Right atrium auricular region (tissue), 2 donors: ENCODE data around the gene FOXA1. TPM values are rescaled to one million over a fixed set of nuclear protein-coding genes. Genes with fewer than 3 reads are reported as not detected.
A peak's percentile ranks its signal among the peaks of the same experiment; 100 is the strongest.

Experiments
- DNase-seq: peaks from one replicate; pipeline ENCODE4 v3.0.0-alpha.2; 2019; ENCODE audit warnings: low spot score
- H3K27ac ChIP-seq, 2 donors: fragments of 200-600 bp; sonication (generic); 1 replicate in 1 of 2; 2 replicates in 1 of 2; pipeline ENCODE4 v1.5.1; 2016 to 2019
- H3K27me3 ChIP-seq, 2 donors: fragments of 200-600 bp; sonication (generic); one replicate each; pipeline versions ENCODE4 v1.5.1 to v1.6.0; 2017 to 2019
- H3K36me3 ChIP-seq: fragments of 200-600 bp; sonication (generic); one replicate; pipeline ENCODE4 v1.5.1; 2016
- H3K4me1 ChIP-seq, 2 donors: fragments of 200-600 bp; sonication (generic); one replicate each; pipeline versions ENCODE4 v1.5.1 to v1.6.0; 2017 to 2019
- H3K4me3 ChIP-seq, 2 donors: fragments of 200-600 bp; sonication (generic); 1 replicate in 1 of 2; 2 replicates in 1 of 2; pipeline ENCODE4 v1.5.1; 2017 to 2019; ENCODE audit warnings: mild to moderate bottlenecking in 1 of 2, moderate library complexity in 1 of 2
- H3K9me3 ChIP-seq, 2 donors: fragments of 200-600 bp; sonication (generic); one replicate each; pipeline ENCODE4 v1.5.1; 2019
- CTCF ChIP-seq, 2 donors: fragments of 200-600 bp; sonication (generic); IDR thresholded peaks; one replicate each; pipeline ENCODE4 v1.5.1; 2019; ENCODE audit warnings: antibody characterized with exemption in 2 of 2
- total RNA-seq, 2 donors: library from RNA; depleted of rRNA; stranded (reverse); fragments of >200 nt; gene quantifications; one replicate each; pipeline ENCODE4 v1.1.0, GENCODE V29; 2016

The FOXA1 gene
- total RNA-seq, 2 donors from 2014 or later: not detected

GRCh38 chr14:37637341-37637740 is 42.3 kb upstream of the FOXA1 start:
- Histone ChIP-seq H3K36me3 (no peaks in the 10 kb centered on the region), H3K4me3 (no peak overlapping the region), H3K27me3 (no peaks in the 10 kb centered on the region), H3K4me1 (no peaks in the 10 kb centered on the region), H3K9me3 (no peaks in the 10 kb centered on the region), H3K27ac (no peak overlapping the region)
- TF ChIP-seq CTCF (IDR thresholded peaks at IDR 0.05): no peak
- no peak for DNase-seq

GRCh38 chr14:37625597-37626595 is 30.8 kb upstream of the FOXA1 start:
- Histone ChIP-seq H3K9me3 (peaks cover 0 to 9% of the 10 kb centered on the region in 2 donors), H3K27ac (no peak overlapping the region), H3K4me3 (no peak overlapping the region), H3K4me1 (peaks cover 0 to 8% of the 10 kb centered on the region in 2 donors), H3K27me3 (peaks cover 0 to 8% of the 10 kb centered on the region in 2 donors), H3K36me3 (no peaks in the 10 kb centered on the region)
- no peak for TF ChIP-seq CTCF (IDR thresholded peaks at IDR 0.05)
- DNase-seq: no peak

GRCh38 chr14:37623971-37624370 is 28.9 kb upstream of the FOXA1 start:
- no peak for DNase-seq
- no peak for TF ChIP-seq CTCF (IDR thresholded peaks at IDR 0.05)
- Histone ChIP-seq H3K9me3 (no peaks in the 10 kb centered on the region), H3K4me1 (peaks cover 0 to 8% of the 10 kb centered on the region in 2 donors), H3K36me3 (no peaks in the 10 kb centered on the region), H3K27ac (no peak overlapping the region), H3K27me3 (peaks cover 0 to 8% of the 10 kb centered on the region in 2 donors), H3K4me3 (no peak overlapping the region)

GRCh38 chr14:37623426-37623951 is 28.4 kb upstream of the FOXA1 start:
- Histone ChIP-seq H3K36me3 (no peaks in the 10 kb centered on the region), H3K27ac (no peak overlapping the region), H3K27me3 (peaks cover 0 to 8% of the 10 kb centered on the region in 2 donors), H3K4me3 (no peak overlapping the region), H3K4me1 (peaks cover 0 to 8% of the 10 kb centered on the region in 2 donors), H3K9me3 (no peaks in the 10 kb centered on the region)
- no peak for TF ChIP-seq CTCF (IDR thresholded peaks at IDR 0.05)
- DNase-seq: no peak

- no peak for TF ChIP-seq CTCF (IDR thresholded peaks at IDR 0.05)
- DNase-seq: no peak
- Histone ChIP-seq H3K4me1 (peaks cover 0 to 8% of the 10 kb centered on the region in 2 donors), H3K27ac (no peak overlapping the region), H3K36me3 (no peaks in the 10 kb centered on the region), H3K4me3 (peak overlapping the region in 1 of 2 donors; percentile 8), H3K9me3 (no peaks in the 10 kb centered on the region), H3K27me3 (peaks cover 0 to 8% of the 10 kb centered on the region in 2 donors)
Observed at GRCh38 chr14:37622231-37622923, 27.3 kb upstream of the FOXA1 start.
